ENCODE results near the gene SH3GL3. TPM values are rescaled to one million over a fixed set of nuclear protein-coding genes. Genes with fewer than 3 reads are reported as not detected.

SH3GL3 gene
- total RNA-seq, 1 donor from 2014 or later: not detected

GRCh38 chr15:83612898-83613635, 165.9 kb downstream of the SH3GL3 start:
- Histone ChIP-seq H3K4me3 (no peak overlapping the region), H3K9me3 (replicated peaks) (no peaks in the 10 kb centered on the region), H3K27ac (replicated peaks) (no peak overlapping the region), H3K36me3 (no peaks in the 10 kb centered on the region), H3K27me3 (ENCODE audit: low read depth) (no peaks in the 10 kb centered on the region), H3K4me1 (no peaks in the 10 kb centered on the region)
- TF ChIP-seq CTCF (IDR thresholded peaks at IDR 0.05; ENCODE audit: borderline replicate concordance): no peak
- DNase-seq: no peak
- intact Hi-C loops (cut with micrococcal nuclease): no loop called here

GRCh38 chr15:83613714-83614113, 166.6 kb downstream of the SH3GL3 start:
- no peak overlapping the region for H3K4me3 ChIP-seq
- no peak for TF ChIP-seq CTCF (IDR thresholded peaks at IDR 0.05; ENCODE audit: borderline replicate concordance)
- H3K36me3 ChIP-seq: no peaks in the 10 kb centered on the region
- H3K27me3 ChIP-seq (ENCODE audit: low read depth): no peaks in the 10 kb centered on the region
- H3K9me3 ChIP-seq (replicated peaks): no peaks in the 10 kb centered on the region
- DNase-seq: no peak
- intact Hi-C loops (cut with micrococcal nuclease): no loop called here
- H3K4me1 ChIP-seq: no peaks in the 10 kb centered on the region
- H3K27ac ChIP-seq (replicated peaks): no peak overlapping the region

- intact Hi-C loops (cut with micrococcal nuclease): no loop called here
- Histone ChIP-seq H3K36me3 (no peaks in the 10 kb centered on the region), H3K4me1 (no peaks in the 10 kb centered on the region), H3K27ac (replicated peaks) (no peak overlapping the region), H3K27me3 (ENCODE audit: low read depth) (no peaks in the 10 kb centered on the region), H3K9me3 (replicated peaks) (peaks cover 10% of the 10 kb centered on the region), H3K4me3 (no peak overlapping the region)
- no peak for TF ChIP-seq CTCF (IDR thresholded peaks at IDR 0.05; ENCODE audit: borderline replicate concordance)
- no peak for DNase-seq
Observed at GRCh38 chr15:83616840-83617239, 169.7 kb downstream of the SH3GL3 start.

- Histone ChIP-seq H3K4me3 (no peak overlapping the region), H3K36me3 (no peaks in the 10 kb centered on the region), H3K9me3 (replicated peaks) (no peaks in the 10 kb centered on the region), H3K4me1 (no peaks in the 10 kb centered on the region), H3K27me3 (ENCODE audit: low read depth) (no peaks in the 10 kb centered on the region), H3K27ac (replicated peaks) (no peak overlapping the region)
- intact Hi-C loops (cut with micrococcal nuclease): no loop called here
- no peak for TF ChIP-seq CTCF (IDR thresholded peaks at IDR 0.05; ENCODE audit: borderline replicate concordance)
- no peak for DNase-seq
Observed at GRCh38 chr15:83626171-83626802, 179.1 kb downstream of the SH3GL3 start.

GRCh38 chr15:83631534-83631933, 184.4 kb downstream of the SH3GL3 start:
- Histone ChIP-seq H3K27ac (replicated peaks) (no peak overlapping the region), H3K4me1 (no peaks in the 10 kb centered on the region), H3K27me3 (ENCODE audit: low read depth) (no peaks in the 10 kb centered on the region), H3K4me3 (no peak overlapping the region), H3K9me3 (replicated peaks) (no peaks in the 10 kb centered on the region), H3K36me3 (no peaks in the 10 kb centered on the region)
- TF ChIP-seq CTCF (IDR thresholded peaks at IDR 0.05; ENCODE audit: borderline replicate concordance): no peak
- intact Hi-C loops (cut with micrococcal nuclease): no loop called here
- no peak for DNase-seq

Measured in left ventricle myocardium inferior (tissue), 1 donor.